22Rv1 (cell line): Measurements from ENCODE around the gene COL23A1.

Experiments
- ZFX ChIP-seq: fragments of 450-650 bp; IDR thresholded peaks from 2 replicates; pipeline ENCODE4 v1.6.1; 2017; ENCODE audit warnings: antibody characterized with exemption, borderline replicate concordance
- TF ChIP-seq, protein P1 (sequence below): fragments of 450-650 bp; IDR thresholded peaks from 2 replicates; pipeline ENCODE4 v1.5.1; 2017; ENCODE audit warnings: mild to moderate bottlenecking

DNA sequence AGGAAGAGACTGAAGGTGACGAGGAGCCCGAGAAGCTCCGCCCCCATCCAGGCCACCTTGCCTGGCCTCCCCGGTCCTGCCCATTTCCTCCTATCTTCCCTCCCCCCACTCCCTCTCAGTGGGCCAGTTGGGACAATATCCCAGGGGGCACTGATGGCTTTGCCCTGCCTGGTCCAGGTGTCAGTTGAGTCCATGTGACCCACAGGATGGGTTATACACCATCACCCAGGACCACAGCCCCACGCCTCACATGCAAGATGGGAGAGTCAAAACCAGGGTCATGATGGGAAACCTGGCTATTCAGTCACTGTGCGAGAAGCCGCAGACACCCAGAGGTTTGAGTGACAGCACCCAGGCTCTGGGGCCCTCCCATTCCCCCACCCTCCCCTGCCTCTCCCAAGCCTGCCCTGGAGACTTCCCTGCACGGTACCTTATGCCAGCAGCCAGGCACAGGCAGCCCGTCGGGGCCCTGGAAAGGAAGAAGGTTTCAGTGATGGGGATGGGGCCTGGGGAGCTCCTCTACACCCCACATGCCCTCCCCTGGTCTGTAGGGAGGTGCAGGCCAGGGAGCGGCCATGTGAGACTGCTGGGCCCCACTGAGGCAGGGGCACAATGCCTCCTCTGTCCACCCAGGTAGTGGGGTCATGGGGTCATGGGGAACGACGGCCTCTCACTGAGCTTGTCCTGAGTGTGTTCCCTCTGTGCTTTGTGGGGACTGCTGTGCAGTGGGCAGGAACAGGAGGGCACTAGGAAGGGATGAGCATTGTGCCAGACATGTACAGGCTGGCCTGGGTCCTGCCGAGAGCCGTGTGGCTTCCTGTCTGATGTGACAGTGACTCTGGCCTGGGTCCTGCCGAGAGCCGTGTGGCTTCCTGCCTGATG lies 351.2 kb downstream of the COL23A1 start:
- TF ChIP-seq, protein P1, sequence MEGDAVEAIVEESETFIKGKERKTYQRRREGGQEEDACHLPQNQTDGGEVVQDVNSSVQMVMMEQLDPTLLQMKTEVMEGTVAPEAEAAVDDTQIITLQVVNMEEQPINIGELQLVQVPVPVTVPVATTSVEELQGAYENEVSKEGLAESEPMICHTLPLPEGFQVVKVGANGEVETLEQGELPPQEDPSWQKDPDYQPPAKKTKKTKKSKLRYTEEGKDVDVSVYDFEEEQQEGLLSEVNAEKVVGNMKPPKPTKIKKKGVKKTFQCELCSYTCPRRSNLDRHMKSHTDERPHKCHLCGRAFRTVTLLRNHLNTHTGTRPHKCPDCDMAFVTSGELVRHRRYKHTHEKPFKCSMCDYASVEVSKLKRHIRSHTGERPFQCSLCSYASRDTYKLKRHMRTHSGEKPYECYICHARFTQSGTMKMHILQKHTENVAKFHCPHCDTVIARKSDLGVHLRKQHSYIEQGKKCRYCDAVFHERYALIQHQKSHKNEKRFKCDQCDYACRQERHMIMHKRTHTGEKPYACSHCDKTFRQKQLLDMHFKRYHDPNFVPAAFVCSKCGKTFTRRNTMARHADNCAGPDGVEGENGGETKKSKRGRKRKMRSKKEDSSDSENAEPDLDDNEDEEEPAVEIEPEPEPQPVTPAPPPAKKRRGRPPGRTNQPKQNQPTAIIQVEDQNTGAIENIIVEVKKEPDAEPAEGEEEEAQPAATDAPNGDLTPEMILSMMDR, result no peak
- TF ChIP-seq ZFX, result no peak
